DND-41 (cell line): ENCODE results near the gene POC1A.
"Not testable (repeated sequence)": the region's sequence is repeated elsewhere in the genome, so short reads cannot be mapped to it uniquely, and the experiment has no call there.

Experiments
- EZH2 ChIP-seq: IDR thresholded peaks from 3 replicates; pipeline ENCODE4 v1.6.1; 2012; ENCODE audit warnings: borderline replicate concordance, low read depth, mild to moderate bottlenecking, moderate library complexity, low read length, inconsistent platforms; ENCODE audit not compliant: severe bottlenecking
- TF ChIP-seq, protein P1 (sequence below): IDR thresholded peaks from 2 replicates; pipeline ENCODE4 v1.5.1; 2012; ENCODE audit warnings: borderline replicate concordance, low read length, moderate library complexity, mild to moderate bottlenecking; ENCODE audit not compliant: poor library complexity, severe bottlenecking; ENCODE audit errors: extremely low read depth

- TF ChIP-seq, protein P1, sequence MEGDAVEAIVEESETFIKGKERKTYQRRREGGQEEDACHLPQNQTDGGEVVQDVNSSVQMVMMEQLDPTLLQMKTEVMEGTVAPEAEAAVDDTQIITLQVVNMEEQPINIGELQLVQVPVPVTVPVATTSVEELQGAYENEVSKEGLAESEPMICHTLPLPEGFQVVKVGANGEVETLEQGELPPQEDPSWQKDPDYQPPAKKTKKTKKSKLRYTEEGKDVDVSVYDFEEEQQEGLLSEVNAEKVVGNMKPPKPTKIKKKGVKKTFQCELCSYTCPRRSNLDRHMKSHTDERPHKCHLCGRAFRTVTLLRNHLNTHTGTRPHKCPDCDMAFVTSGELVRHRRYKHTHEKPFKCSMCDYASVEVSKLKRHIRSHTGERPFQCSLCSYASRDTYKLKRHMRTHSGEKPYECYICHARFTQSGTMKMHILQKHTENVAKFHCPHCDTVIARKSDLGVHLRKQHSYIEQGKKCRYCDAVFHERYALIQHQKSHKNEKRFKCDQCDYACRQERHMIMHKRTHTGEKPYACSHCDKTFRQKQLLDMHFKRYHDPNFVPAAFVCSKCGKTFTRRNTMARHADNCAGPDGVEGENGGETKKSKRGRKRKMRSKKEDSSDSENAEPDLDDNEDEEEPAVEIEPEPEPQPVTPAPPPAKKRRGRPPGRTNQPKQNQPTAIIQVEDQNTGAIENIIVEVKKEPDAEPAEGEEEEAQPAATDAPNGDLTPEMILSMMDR, result not testable (repeated sequence)
- not testable (repeated sequence) for TF ChIP-seq EZH2
Measured at GRCh38 chr3:52033748-52034147, 120.5 kb downstream of the POC1A start.
